ENCODE results near the gene GRIK1. TPM values are rescaled to one million over a fixed set of nuclear protein-coding genes. Genes with fewer than 3 reads are reported as not detected.
"Not testable (repeated sequence)": the region's sequence is repeated elsewhere in the genome, so short reads cannot be mapped to it uniquely, and the experiment has no call there.

Gene GRIK1
- total RNA-seq, 1 experiment from 2014 or later: 0.09 TPM

- ChIA-PET POLR2A (no interaction called here), CTCF (no interaction called here)
- Mint-ChIP-seq H3K4me3 (no peak overlapping the region), H3K27ac (no peak overlapping the region), H3K27me3 (ENCODE audit: low read depth) (no peaks in the 10 kb centered on the region; the same call in 1 of the 2 replicates), H3K36me3 (no peaks in the 10 kb centered on the region), H3K9me3 (peaks cover 8% of the 10 kb centered on the region), H3K4me1 (peaks cover 2% of the 10 kb centered on the region)
- ATAC-seq (no peak), DNase-seq (ENCODE audit: low spot score) (no peak)
- no peak for TF ChIP-seq SMAD3 (CRISPR knock-in tag; IDR thresholded peaks at IDR 0.05; ENCODE audit: borderline replicate concordance)
- no peak for TF ChIP-seq SOX15 (CRISPR knock-in tag; IDR thresholded peaks at IDR 0.05)
- TF ChIP-seq, protein P1, sequence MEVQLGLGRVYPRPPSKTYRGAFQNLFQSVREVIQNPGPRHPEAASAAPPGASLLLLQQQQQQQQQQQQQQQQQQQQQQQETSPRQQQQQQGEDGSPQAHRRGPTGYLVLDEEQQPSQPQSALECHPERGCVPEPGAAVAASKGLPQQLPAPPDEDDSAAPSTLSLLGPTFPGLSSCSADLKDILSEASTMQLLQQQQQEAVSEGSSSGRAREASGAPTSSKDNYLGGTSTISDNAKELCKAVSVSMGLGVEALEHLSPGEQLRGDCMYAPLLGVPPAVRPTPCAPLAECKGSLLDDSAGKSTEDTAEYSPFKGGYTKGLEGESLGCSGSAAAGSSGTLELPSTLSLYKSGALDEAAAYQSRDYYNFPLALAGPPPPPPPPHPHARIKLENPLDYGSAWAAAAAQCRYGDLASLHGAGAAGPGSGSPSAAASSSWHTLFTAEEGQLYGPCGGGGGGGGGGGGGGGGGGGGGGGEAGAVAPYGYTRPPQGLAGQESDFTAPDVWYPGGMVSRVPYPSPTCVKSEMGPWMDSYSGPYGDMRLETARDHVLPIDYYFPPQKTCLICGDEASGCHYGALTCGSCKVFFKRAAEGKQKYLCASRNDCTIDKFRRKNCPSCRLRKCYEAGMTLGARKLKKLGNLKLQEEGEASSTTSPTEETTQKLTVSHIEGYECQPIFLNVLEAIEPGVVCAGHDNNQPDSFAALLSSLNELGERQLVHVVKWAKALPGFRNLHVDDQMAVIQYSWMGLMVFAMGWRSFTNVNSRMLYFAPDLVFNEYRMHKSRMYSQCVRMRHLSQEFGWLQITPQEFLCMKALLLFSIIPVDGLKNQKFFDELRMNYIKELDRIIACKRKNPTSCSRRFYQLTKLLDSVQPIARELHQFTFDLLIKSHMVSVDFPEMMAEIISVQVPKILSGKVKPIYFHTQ (CRISPR knock-in tag; IDR thresholded peaks at IDR 0.05): no peak
- no peak for TF ChIP-seq FOXK1 (CRISPR knock-in tag; IDR thresholded peaks at IDR 0.05)
- no peak for TF ChIP-seq GTF2I (CRISPR knock-in tag; conservative IDR thresholded peaks at IDR 0.05)
- TF ChIP-seq ZNF317 (CRISPR knock-in tag; IDR thresholded peaks at IDR 0.05; ENCODE audit: borderline replicate concordance, low read depth): no peak
Measured at GRCh38 chr21:29958551-29958950, 18.8 kb upstream of the GRIK1 start.

- H3K4me1 Mint-ChIP-seq; DNase-seq (ENCODE audit: low spot score); H3K4me3 Mint-ChIP-seq; POLR2A ChIA-PET; H3K27me3 Mint-ChIP-seq (ENCODE audit: low read depth); CTCF ChIA-PET; H3K9me3 Mint-ChIP-seq; H3K36me3 Mint-ChIP-seq; H3K27ac Mint-ChIP-seq; ATAC-seq: not testable (repeated sequence)
Measured at GRCh38 chr21:29958035-29958434, 18.2 kb upstream of the GRIK1 start.

DNA sequence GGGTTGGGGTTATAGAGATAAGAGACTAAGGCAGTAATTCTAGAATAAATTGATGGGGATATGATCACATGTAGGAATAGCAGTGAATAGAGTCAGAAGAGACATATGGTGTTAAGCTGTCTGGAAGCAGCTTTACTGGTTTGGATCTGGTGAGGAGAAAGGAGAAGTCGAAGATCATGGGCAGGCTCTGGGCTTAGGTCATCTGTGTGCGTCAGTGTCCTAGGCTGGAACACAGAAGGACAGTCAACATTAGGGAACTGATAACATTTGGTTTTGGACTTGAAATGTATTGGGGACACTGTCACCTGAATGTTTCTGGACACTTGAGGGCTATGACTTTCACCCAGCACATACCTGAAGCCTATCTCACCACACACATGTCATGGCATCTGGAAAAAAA lies 13.9 kb upstream of the GRIK1 start:
- Mint-ChIP-seq H3K4me1 (peaks cover 13% of the 10 kb centered on the region), H3K27me3 (ENCODE audit: low read depth) (no peaks in the 10 kb centered on the region), H3K4me3 (no peak overlapping the region), H3K36me3 (no peaks in the 10 kb centered on the region), H3K27ac (no peak overlapping the region), H3K9me3 (peaks cover 8% of the 10 kb centered on the region)
- TF ChIP-seq JAZF1 (CRISPR knock-in tag; IDR thresholded peaks at IDR 0.05) (no peak), ZNF532 (CRISPR knock-in tag; IDR thresholded peaks at IDR 0.05; ENCODE audit: borderline replicate concordance) (no peak), NFYB (CRISPR knock-in tag; conservative IDR thresholded peaks at IDR 0.05; ENCODE audit: low read depth) (no peak), FOXK1 (CRISPR knock-in tag; IDR thresholded peaks at IDR 0.05) (no peak), ATF2 (CRISPR knock-in tag; IDR thresholded peaks at IDR 0.05; ENCODE audit: borderline replicate concordance, low read depth) (no peak), USF2 (CRISPR knock-in tag; IDR thresholded peaks at IDR 0.05) (no peak), RELA (CRISPR knock-in tag; IDR thresholded peaks at IDR 0.05; ENCODE audit: borderline replicate concordance) (no peak), HMGA2 (CRISPR knock-in tag; IDR thresholded peaks at IDR 0.05) (no peak), ZNF121 (CRISPR knock-in tag; IDR thresholded peaks at IDR 0.05) (no peak), SMAD4 (CRISPR knock-in tag; IDR thresholded peaks at IDR 0.05) (no peak), ATF1 (CRISPR knock-in tag; IDR thresholded peaks at IDR 0.05) (no peak)
- TF ChIP-seq, protein P1 (CRISPR knock-in tag; IDR thresholded peaks at IDR 0.05): no peak
- TF ChIP-seq, protein P2, sequence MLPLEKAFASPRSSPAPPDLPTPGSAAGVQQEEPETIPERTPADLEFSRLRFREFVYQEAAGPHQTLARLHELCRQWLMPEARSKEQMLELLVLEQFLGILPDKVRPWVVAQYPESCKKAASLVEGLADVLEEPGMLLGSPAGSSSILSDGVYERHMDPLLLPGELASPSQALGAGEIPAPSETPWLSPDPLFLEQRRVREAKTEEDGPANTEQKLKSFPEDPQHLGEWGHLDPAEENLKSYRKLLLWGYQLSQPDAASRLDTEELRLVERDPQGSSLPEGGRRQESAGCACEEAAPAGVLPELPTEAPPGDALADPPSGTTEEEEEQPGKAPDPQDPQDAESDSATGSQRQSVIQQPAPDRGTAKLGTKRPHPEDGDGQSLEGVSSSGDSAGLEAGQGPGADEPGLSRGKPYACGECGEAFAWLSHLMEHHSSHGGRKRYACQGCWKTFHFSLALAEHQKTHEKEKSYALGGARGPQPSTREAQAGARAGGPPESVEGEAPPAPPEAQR (CRISPR knock-in tag; IDR thresholded peaks at IDR 0.05): no peak
- CTCF ChIA-PET: interaction anchor here (0.7 kb wide), 2 partner anchors 262 to 290 kb away, joined by 3 read pairs; no protein-coding TSS in a partner anchor
- ATAC-seq: no peak
- POLR2A ChIA-PET: no interaction called here
- no peak for DNase-seq (ENCODE audit: low spot score)
